Psoas muscle (tissue), 8 donors: ENCODE measurements around the gene CADPS. TPM values are rescaled to one million over a fixed set of nuclear protein-coding genes. Genes with fewer than 3 reads are reported as not detected.

ENCODE experiments used
- ATAC-seq, 4 donors: fragments of 200-7000 bp; cut with Tn5 transposase; one replicate each; pipeline ENCODE4 v1.9.1; 2020; ENCODE audit warnings: moderate library complexity in 3 of 4, mild to moderate bottlenecking in 2 of 4
- DNase-seq, 2 donors: peaks; one replicate each; pipeline ENCODE4 v3.0.0-alpha.2; 2020
- H3K27ac ChIP-seq: fragments of 200-600 bp; one replicate; pipeline ENCODE4 v1.8.0; 2022
- H3K27me3 ChIP-seq, 3 donors: fragments of 200-600 bp in 1 of 3; one replicate each; pipeline versions ENCODE4 v1.6.1 to v1.8.0; 2013 to 2022; ENCODE audit warnings: low read length in 2 of 3, mild to moderate bottlenecking in 2 of 3, moderate library complexity in 1 of 3; ENCODE audit not compliant: insufficient read depth in 3 of 3
- H3K36me3 ChIP-seq, 2 donors: fragments of 200-600 bp in 1 of 2; one replicate each; pipeline versions ENCODE4 v1.6.1 to v1.8.0; 2013 to 2022; ENCODE audit warnings: low read depth in 1 of 2, mild to moderate bottlenecking in 1 of 2, moderate library complexity in 1 of 2; ENCODE audit not compliant: insufficient read depth in 1 of 2
- H3K4me1 ChIP-seq: fragments of 200-600 bp; one replicate; pipeline ENCODE4 v1.8.0; 2022
- H3K4me3 ChIP-seq: fragments of 200-600 bp; one replicate; pipeline ENCODE4 v1.8.0; 2022; ENCODE audit warnings: mild to moderate bottlenecking
- H3K9me3 ChIP-seq: fragments of 200-600 bp; one replicate; pipeline ENCODE4 v1.8.0; 2022
- CTCF ChIP-seq: fragments of 200-600 bp; IDR thresholded peaks from one replicate; pipeline ENCODE4 v1.8.0; 2022; ENCODE audit warnings: antibody characterized with exemption
- WGBS, 3 donors: extraction: QIAGEN DNeasy Blood & Tissue Kit; methylation state at CpG; one replicate each; pipeline versions ENCODE4 v1.1.6 to v1.1.7; 2013; 5-methylcytosine and 5-hydroxymethylcytosine counted together
- intact Hi-C, 2 donors: fragments of 100-400 bp; cut with DNase I; formaldehyde crosslinking; loops; one replicate each; pipeline versions ENCODE4 v1.11.0 to v1.14.2; 2022
- polyA plus RNA-seq, 3 donors: library from polyadenylated mRNA; stranded (reverse); fragments of 200-250 nt; gene quantifications; one replicate each; pipeline ENCODE4 v1.2.3, GENCODE V29; 2013
- total RNA-seq, 4 donors: library from RNA; stranded (reverse); fragmentation: NEBNext Ultra II Directional in 2 of 4; extraction: Animal tissue kit (Norgen Biotek cat#: 25700) in 2 of 4; gene quantifications; one replicate each; pipeline versions ENCODE4 v1.2.1 to v1.2.4, GENCODE V29; 2021 to 2023
- donor health status: healthy with polysubstance abuse.
- donor health status: DM: no; HTN: no; CAD: no; lungs with moderate emphysema.
- donor health status: Bipolar disorder and iron deficiency.
- donor health status: healthy.
- donor health status: DM: yes; HTN: yes; CAD: no.
- donor health status: DM: no; HTN: no; CAD: no.
- donor health status: DM: no; HTN: no; CAD: no.
- donor health status: DM: yes; HTN: yes; CAD: no.

Gene CADPS
- total and polyA plus RNA-seq, 7 donors = 0.01 to 0.07 (median 0.04) TPM; not detected in 4

- Histone ChIP-seq H3K4me1 (no peaks in the 10 kb centered on the region), H3K4me3 (no peak overlapping the region), H3K27me3 (no peaks in the 10 kb centered on the region), H3K36me3 (no peaks in the 10 kb centered on the region), H3K27ac (no peak overlapping the region), H3K9me3 (no peaks in the 10 kb centered on the region)
- 15 to 22% (median 18%) methylated on average over 5 of the region's 5 CpGs for WGBS, 3 donors
- intact Hi-C loops = no loop called here
- no peak for TF ChIP-seq CTCF
- DNase-seq (no peak), ATAC-seq (no peak)
Measured at GRCh38 chr3:62708638-62709373, 166.4 kb downstream of the CADPS start.

- ATAC-seq (no peak), DNase-seq (no peak)
- H3K4me1 ChIP-seq = no peaks in the 10 kb centered on the region
- no peaks in the 10 kb centered on the region for H3K9me3 ChIP-seq
- H3K27me3 ChIP-seq = no peaks in the 10 kb centered on the region
- intact Hi-C loops = no loop called here
- H3K27ac ChIP-seq = no peak overlapping the region
- TF ChIP-seq CTCF = no peak
- no peak overlapping the region for H3K4me3 ChIP-seq
- no peaks in the 10 kb centered on the region for H3K36me3 ChIP-seq
- WGBS, 3 donors = 42 to 56% (median 56%) methylated on average over 2 of the region's 2 CpGs
Measured at GRCh38 chr3:62705721-62706120, 169.5 kb downstream of the CADPS start.

- ATAC-seq (no peak), DNase-seq (no peak)
- no peak for TF ChIP-seq CTCF
- Histone ChIP-seq H3K9me3 (no peaks in the 10 kb centered on the region), H3K27ac (no peak overlapping the region), H3K36me3 (no peaks in the 10 kb centered on the region), H3K4me3 (no peak overlapping the region), H3K27me3 (no peaks in the 10 kb centered on the region), H3K4me1 (no peaks in the 10 kb centered on the region)
- intact Hi-C loops = no loop called here
- 34 to 48% (median 38%) methylated on average over 4 of the region's 4 CpGs for WGBS, 3 donors
Measured at GRCh38 chr3:62703451-62704167, 171.6 kb downstream of the CADPS start.

GRCh38 chr3:62700357-62700756 lies 174.9 kb downstream of the CADPS start:
- intact Hi-C loops = no loop called here
- 84 to 85% (median 85%) methylated on average over 3 of the region's 3 CpGs for WGBS, 3 donors
- no peak for ATAC-seq

More at GRCh38 chr3:62700357-62700756, 174.9 kb downstream of the CADPS start:
- no peak for DNase-seq
- no peaks in the 10 kb centered on the region for H3K9me3 ChIP-seq
- no peaks in the 10 kb centered on the region for H3K27me3 ChIP-seq
- no peak overlapping the region for H3K4me3 ChIP-seq
- no peak overlapping the region for H3K27ac ChIP-seq
- no peaks in the 10 kb centered on the region for H3K36me3 ChIP-seq
- H3K4me1 ChIP-seq = no peaks in the 10 kb centered on the region
- no peak for TF ChIP-seq CTCF
